Activated CD8-positive, alpha-beta T cell treated with anti-CD3 and anti-CD28 coated beads for 36 hours (primary cell): ENCODE data around the gene CCR8. TPM values are rescaled to one million over a fixed set of nuclear protein-coding genes. Genes with fewer than 3 reads are reported as not detected.
"Not testable (repeated sequence)": the region's sequence is repeated elsewhere in the genome, so short reads cannot be mapped to it uniquely, and the experiment has no call there.

Source experiments
- ATAC-seq: fragments of 200-7000 bp; cut with Tn5 transposase; one replicate; pipeline ENCODE4 v1.10.0; 2021; ENCODE audit warnings: mild to moderate bottlenecking, moderate library complexity
- CTCF ChIA-PET: fragments of 350-600 bp; sonication (Branson Sonifier 250); formaldehyde crosslinking; loops from one replicate; lab custom pipeline; 2021; ENCODE audit warnings: antibody characterized with exemption; lab: Charles Lee
- POLR2A ChIA-PET: fragments of 350-600 bp; sonication (Branson Sonifier 250); formaldehyde crosslinking; loops from one replicate; lab custom pipeline; 2021; ENCODE audit warnings: antibody characterized with exemption; lab: Charles Lee
- DNase-seq: peaks from one replicate; pipeline ENCODE4 v3.0.0-alpha.2; 2020
- H3K27ac Mint-ChIP-seq: one replicate; pipeline ENCODE4 v1.8.0; 2021; ENCODE audit warnings: mild to moderate bottlenecking, mixed read lengths
- H3K27me3 Mint-ChIP-seq: one replicate; pipeline ENCODE4 v1.8.0; 2021; ENCODE audit warnings: mixed read lengths
- H3K36me3 Mint-ChIP-seq: one replicate; pipeline ENCODE4 v1.8.0; 2021; ENCODE audit warnings: low read depth, mixed read lengths
- H3K4me1 Mint-ChIP-seq: one replicate; pipeline ENCODE4 v1.8.0; 2021; ENCODE audit warnings: low read depth, mixed read lengths
- H3K4me3 Mint-ChIP-seq: one replicate; pipeline ENCODE4 v1.8.0; 2021; ENCODE audit warnings: mild to moderate bottlenecking, moderate library complexity, mixed read lengths
- H3K9me3 Mint-ChIP-seq: one replicate; pipeline ENCODE4 v1.8.0; 2021; ENCODE audit warnings: mixed read lengths
- intact Hi-C: fragments of 100-400 bp; cut with micrococcal nuclease; formaldehyde crosslinking; loops from one replicate; pipeline ENCODE4 v1.10.0; 2022
- total RNA-seq, 2 experiments: library from RNA; stranded (reverse); gene quantifications; one replicate each; pipeline ENCODE4 v1.2.3, GENCODE V29; 2021
- TF ChIP-seq, protein P1 (sequence below): fragments of 200-600 bp; IDR thresholded peaks from one replicate; pipeline ENCODE4 v1.8.0; 2022; ENCODE audit warnings: antibody characterized with exemption, mild to moderate bottlenecking

The CCR8 gene
- total RNA-seq, 2 experiments from 2014 or later = 0.34 to 0.56 TPM

GRCh38 chr3:39361252-39361927, 31.9 kb downstream of the CCR8 start:
- peaks cover 39% of the 10 kb centered on the region for H3K4me1 Mint-ChIP-seq
- TF ChIP-seq, protein P1, sequence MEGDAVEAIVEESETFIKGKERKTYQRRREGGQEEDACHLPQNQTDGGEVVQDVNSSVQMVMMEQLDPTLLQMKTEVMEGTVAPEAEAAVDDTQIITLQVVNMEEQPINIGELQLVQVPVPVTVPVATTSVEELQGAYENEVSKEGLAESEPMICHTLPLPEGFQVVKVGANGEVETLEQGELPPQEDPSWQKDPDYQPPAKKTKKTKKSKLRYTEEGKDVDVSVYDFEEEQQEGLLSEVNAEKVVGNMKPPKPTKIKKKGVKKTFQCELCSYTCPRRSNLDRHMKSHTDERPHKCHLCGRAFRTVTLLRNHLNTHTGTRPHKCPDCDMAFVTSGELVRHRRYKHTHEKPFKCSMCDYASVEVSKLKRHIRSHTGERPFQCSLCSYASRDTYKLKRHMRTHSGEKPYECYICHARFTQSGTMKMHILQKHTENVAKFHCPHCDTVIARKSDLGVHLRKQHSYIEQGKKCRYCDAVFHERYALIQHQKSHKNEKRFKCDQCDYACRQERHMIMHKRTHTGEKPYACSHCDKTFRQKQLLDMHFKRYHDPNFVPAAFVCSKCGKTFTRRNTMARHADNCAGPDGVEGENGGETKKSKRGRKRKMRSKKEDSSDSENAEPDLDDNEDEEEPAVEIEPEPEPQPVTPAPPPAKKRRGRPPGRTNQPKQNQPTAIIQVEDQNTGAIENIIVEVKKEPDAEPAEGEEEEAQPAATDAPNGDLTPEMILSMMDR = no peak

DNA sequence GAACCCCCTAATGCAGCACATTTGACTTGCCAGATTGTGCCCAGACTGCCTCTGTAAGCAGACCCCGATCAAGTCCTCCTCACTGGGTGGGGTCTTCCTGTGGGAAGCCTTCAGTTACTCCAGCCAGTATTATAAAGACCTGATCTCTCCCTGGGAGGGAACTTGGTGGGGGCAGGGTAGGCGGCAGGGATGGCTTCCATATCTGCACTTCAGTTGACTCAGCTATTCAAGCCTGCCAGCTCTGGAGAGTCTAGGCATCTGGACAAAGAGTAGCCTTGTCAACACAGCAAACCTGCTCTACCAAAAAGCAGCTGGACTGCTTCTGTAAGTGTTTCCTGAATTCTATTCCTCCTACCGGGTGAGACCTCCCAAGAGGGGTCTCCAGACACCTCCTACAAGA, 32.7 kb downstream of the CCR8 start:
- no peak for DNase-seq
- no peak for ATAC-seq
- Mint-ChIP-seq H3K4me1 (peaks cover 38% of the 10 kb centered on the region), H3K9me3 (peaks cover 2% of the 10 kb centered on the region), H3K27ac (peak overlapping the region; percentile 77), H3K36me3 (no peaks in the 10 kb centered on the region), H3K4me3 (no peak overlapping the region), H3K27me3 (no peaks in the 10 kb centered on the region)
- intact Hi-C loops = no loop called here
- CTCF ChIA-PET = interaction anchor here (1.4 to 5.7 kb wide), 3 partner anchors 20 to 74 kb away, joined by 3 to 24 read pairs (median 6); no protein-coding TSS in a partner anchor
- TF ChIP-seq, protein P1 = no peak
- POLR2A ChIA-PET = interaction anchor here (1.0 kb wide), 1 partner anchor 84 kb away, joined by 3 read pairs; no protein-coding TSS in a partner anchor

More at GRCh38 chr3:39361252-39361927, 31.9 kb downstream of the CCR8 start:
- peak overlapping the region; percentile 5 for H3K4me3 Mint-ChIP-seq
- ATAC-seq = peak; percentile 95
- intact Hi-C loops = no loop called here
- peak; percentile 74 for DNase-seq
- H3K27ac Mint-ChIP-seq = peak overlapping the region; percentile 77
- H3K27me3 Mint-ChIP-seq = no peaks in the 10 kb centered on the region
- H3K9me3 Mint-ChIP-seq = peaks cover 2% of the 10 kb centered on the region
- ChIA-PET POLR2A (interaction anchor here (1.0 kb wide), 1 partner anchor 85 kb away, joined by 3 read pairs; no protein-coding TSS in a partner anchor), CTCF (interaction anchor here (1.4 to 5.7 kb wide), 3 partner anchors 19 to 73 kb away, joined by 3 to 24 read pairs (median 6); no protein-coding TSS in a partner anchor)
- no peaks in the 10 kb centered on the region for H3K36me3 Mint-ChIP-seq

DNA sequence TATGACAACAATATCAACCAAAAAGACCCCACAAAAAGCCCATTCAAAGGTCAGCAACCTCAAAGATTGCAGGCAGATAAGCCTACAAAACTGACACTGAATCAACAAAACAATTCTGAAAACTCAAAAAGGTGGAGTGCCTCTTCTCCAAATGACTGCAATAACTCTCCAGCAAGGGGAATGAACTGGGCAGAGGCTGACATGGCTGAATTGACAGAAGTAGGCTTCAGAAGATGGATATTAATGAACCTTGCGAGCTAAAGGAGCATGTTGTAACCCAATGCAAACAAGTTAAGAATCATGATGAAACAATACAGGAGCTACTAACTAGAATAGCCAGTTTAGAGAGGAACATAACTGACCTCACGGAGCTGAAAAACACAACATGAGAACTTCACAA, 33.3 kb downstream of the CCR8 start:
- POLR2A ChIA-PET = no interaction called here
- no peak overlapping the region for H3K4me3 Mint-ChIP-seq

DNA sequence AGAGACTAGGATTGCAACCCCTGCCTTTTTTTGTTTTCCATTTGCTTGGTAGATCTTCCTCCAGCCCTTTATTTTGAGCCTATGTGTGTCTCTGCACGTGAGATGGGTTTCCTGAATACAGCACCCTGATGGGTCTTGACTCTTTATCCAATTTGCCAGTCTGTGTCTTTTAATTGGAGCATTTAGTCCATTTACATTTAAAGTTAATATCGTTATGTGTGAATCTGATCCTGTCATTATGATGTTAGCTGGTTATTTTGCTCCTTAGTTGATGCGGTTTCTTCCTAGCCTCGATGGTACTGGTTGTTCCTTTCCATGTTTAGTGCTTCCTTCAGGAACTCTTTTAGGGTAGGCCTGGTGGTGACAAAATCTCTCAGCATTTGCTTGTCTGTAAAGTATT, 40.9 kb downstream of the CCR8 start:
- CTCF ChIA-PET, DNase-seq, POLR2A ChIA-PET, H3K27ac Mint-ChIP-seq, ATAC-seq, H3K9me3 Mint-ChIP-seq, H3K27me3 Mint-ChIP-seq, H3K4me1 Mint-ChIP-seq, H3K36me3 Mint-ChIP-seq, H3K4me3 Mint-ChIP-seq: not testable (repeated sequence)
- intact Hi-C loops = loop anchor here (10.0 kb wide), 1 partner anchor 176 kb away; the partner anchor contains the start of gene XIRP1

More for the DNA sequence above, 33.3 kb downstream of the CCR8 start:
- TF ChIP-seq, protein P1 = no peak
- DNase-seq = no peak
- no peak for ATAC-seq
- peak overlapping the region; percentile 77 for H3K27ac Mint-ChIP-seq
- H3K9me3 Mint-ChIP-seq = peaks cover 2% of the 10 kb centered on the region
- intact Hi-C loops = no loop called here
- peaks cover 32% of the 10 kb centered on the region for H3K4me1 Mint-ChIP-seq
- no peaks in the 10 kb centered on the region for H3K36me3 Mint-ChIP-seq
- no peaks in the 10 kb centered on the region for H3K27me3 Mint-ChIP-seq
- CTCF ChIA-PET = interaction anchor here (5.7 kb wide), 1 partner anchor 71 kb away, joined by 24 read pairs; no protein-coding TSS in a partner anchor

DNA sequence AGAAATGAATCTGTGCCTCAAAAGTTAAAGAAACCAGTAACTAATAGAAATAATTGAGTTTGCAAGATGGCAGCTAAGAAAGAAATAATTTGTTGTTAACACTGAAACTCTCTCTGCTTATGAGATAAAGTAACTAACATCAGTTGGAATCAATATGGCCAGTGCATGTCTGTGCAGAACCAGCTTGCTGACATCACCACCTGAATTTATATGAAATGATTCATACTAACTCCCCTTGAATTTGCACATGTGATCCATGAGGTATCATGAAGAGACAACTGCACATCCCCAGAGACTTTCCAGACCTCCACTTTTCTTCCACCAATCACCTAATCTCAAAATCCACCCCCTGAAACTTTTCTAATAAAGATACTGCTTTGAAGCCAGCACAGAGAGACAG, 43.3 kb downstream of the CCR8 start:
- DNase-seq (no peak), ATAC-seq (no peak)
- H3K27ac Mint-ChIP-seq = no peak overlapping the region
- no peaks in the 10 kb centered on the region for H3K4me1 Mint-ChIP-seq
- intact Hi-C loops = loop anchor here (10.0 kb wide), 1 partner anchor 178 kb away; the partner anchor contains the start of gene XIRP1
- CTCF ChIA-PET = interaction anchor here (10.9 kb wide), 1 partner anchor 81 kb away, joined by 167 read pairs; no protein-coding TSS in a partner anchor
- H3K36me3 Mint-ChIP-seq = no peaks in the 10 kb centered on the region
- no peaks in the 10 kb centered on the region for H3K27me3 Mint-ChIP-seq
- no peak overlapping the region for H3K4me3 Mint-ChIP-seq
- TF ChIP-seq, protein P1 = no peak
- POLR2A ChIA-PET = interaction anchor here (1.1 kb wide), 1 partner anchor 247 kb away, joined by 3 read pairs; no protein-coding TSS in a partner anchor
- H3K9me3 Mint-ChIP-seq = peaks cover 2% of the 10 kb centered on the region
